ENCODE measurements around the gene NATD1.

NATD1 gene

DNA sequence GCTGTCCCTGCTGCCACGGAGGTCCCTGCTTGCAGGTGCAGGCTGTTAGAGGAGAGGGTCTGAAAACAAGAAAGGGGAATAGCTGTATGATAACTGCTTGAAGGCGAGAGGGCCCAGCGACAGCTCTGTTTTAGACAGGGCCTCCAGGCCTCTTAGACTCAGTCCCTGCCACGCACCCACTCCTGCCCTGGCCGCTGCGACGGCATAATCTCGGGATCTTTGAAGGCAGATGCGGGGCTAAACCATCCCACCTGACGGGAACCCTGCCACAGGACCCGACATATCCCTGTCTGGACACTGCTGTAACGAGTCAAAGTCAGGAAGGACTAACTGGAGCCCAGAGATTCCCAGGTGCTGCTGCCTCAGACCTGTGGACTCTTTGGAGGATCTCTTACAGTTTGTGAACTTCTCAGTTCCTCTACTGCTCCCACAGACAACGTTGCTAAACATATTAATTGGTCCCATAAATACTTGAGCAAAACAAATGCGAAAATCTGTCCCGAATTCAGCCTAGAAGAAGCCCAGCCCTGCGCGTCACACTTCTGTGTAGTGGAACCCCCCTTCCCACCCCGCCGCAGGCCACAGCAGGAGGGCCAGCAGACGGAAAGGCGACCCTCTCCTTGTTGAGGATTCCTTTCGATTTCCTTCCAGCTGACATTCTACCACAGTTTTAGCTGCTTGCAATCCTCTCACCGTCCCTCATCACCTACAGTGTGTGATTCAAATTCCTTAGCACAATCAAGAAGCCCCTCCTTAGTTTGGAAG, 38.3 kb downstream of the NATD1 start:
- H3K4me3 ChIP-seq (ENCODE audit: low read depth in 1 of 2, low read length in 2 of 2): peak overlapping the region; percentile 89 to 93
- peaks cover 0 to 11% of the 10 kb centered on the region in 2 donors for H3K36me3 ChIP-seq (ENCODE audit: control insufficient read depth in 1 of 2, insufficient read depth in 2 of 2, low read length in 2 of 2)
- H3K27me3 ChIP-seq (ENCODE audit: control insufficient read depth in 1 of 2, insufficient read depth in 2 of 2, low read length in 2 of 2): no peaks in the 10 kb centered on the region
- H3K4me1 ChIP-seq (ENCODE audit: control insufficient read depth in 1 of 2, insufficient read depth in 2 of 2, low read length in 2 of 2): peaks cover 40 to 42% of the 10 kb centered on the region in 2 donors
- H3K9me3 ChIP-seq (ENCODE audit: control insufficient read depth in 1 of 2, low read length in 2 of 2): no peaks in the 10 kb centered on the region
- peak overlapping the region; percentile 90 to 94 for H3K9ac ChIP-seq (ENCODE audit: low read depth in 1 of 2, low read length in 2 of 2)
- peak overlapping the region; percentile 65 for H3K27ac ChIP-seq (ENCODE audit: low read depth, low read length)

- Histone ChIP-seq H3K27me3 (ENCODE audit: control insufficient read depth in 1 of 2, insufficient read depth in 2 of 2, low read length in 2 of 2) (no peaks in the 10 kb centered on the region), H3K4me1 (ENCODE audit: control insufficient read depth in 1 of 2, insufficient read depth in 2 of 2, low read length in 2 of 2) (peaks cover 48 to 49% of the 10 kb centered on the region in 2 donors), H3K36me3 (ENCODE audit: control insufficient read depth in 1 of 2, insufficient read depth in 2 of 2, low read length in 2 of 2) (peaks cover 0 to 13% of the 10 kb centered on the region in 2 donors), H3K9me3 (ENCODE audit: control insufficient read depth in 1 of 2, low read length in 2 of 2) (no peaks in the 10 kb centered on the region), H3K27ac (ENCODE audit: low read depth, low read length) (peak within 1 kb of the TSS; percentile 95), H3K4me3 (ENCODE audit: low read depth in 1 of 2, low read length in 2 of 2) (peak within 1 kb of the TSS; percentile 89 to 93), H3K9ac (ENCODE audit: low read depth in 1 of 2, low read length in 2 of 2) (peak within 1 kb of the TSS; percentile 94)
Observed at GRCh38 chr17:21214015-21214776, 39.0 kb downstream of the NATD1 start, which contains the start of gene TMEM11. TSS of gene TMEM11 (minus strand) at chr17:21214161. CDS start at chr17:21214152, 9 bp downstream.

GRCh38 chr17:21213638-21214014, 39.6 kb downstream of the NATD1 start:
- H3K4me1 ChIP-seq (ENCODE audit: control insufficient read depth in 1 of 2, insufficient read depth in 2 of 2, low read length in 2 of 2): peaks cover 48 to 49% of the 10 kb centered on the region in 2 donors

GRCh38 chr17:21212826-21213637, 40.2 kb downstream of the NATD1 start:
- peak overlapping the region; percentile 89 to 93 for H3K4me3 ChIP-seq (ENCODE audit: low read depth in 1 of 2, low read length in 2 of 2)
- H3K4me1 ChIP-seq (ENCODE audit: control insufficient read depth in 1 of 2, insufficient read depth in 2 of 2, low read length in 2 of 2): peaks cover 48 to 49% of the 10 kb centered on the region in 2 donors
- H3K27ac ChIP-seq (ENCODE audit: low read depth, low read length): peak overlapping the region; percentile 79
- H3K9ac ChIP-seq (ENCODE audit: low read depth in 1 of 2, low read length in 2 of 2): peak overlapping the region; percentile 94
- peaks cover 5 to 21% of the 10 kb centered on the region in 2 donors for H3K36me3 ChIP-seq (ENCODE audit: control insufficient read depth in 1 of 2, insufficient read depth in 2 of 2, low read length in 2 of 2)
- H3K27me3 ChIP-seq (ENCODE audit: control insufficient read depth in 1 of 2, insufficient read depth in 2 of 2, low read length in 2 of 2): no peaks in the 10 kb centered on the region
- no peaks in the 10 kb centered on the region for H3K9me3 ChIP-seq (ENCODE audit: control insufficient read depth in 1 of 2, low read length in 2 of 2)

More at GRCh38 chr17:21213638-21214014, 39.6 kb downstream of the NATD1 start:
- peak overlapping the region; percentile 89 to 93 for H3K4me3 ChIP-seq (ENCODE audit: low read depth in 1 of 2, low read length in 2 of 2)
- H3K9ac ChIP-seq (ENCODE audit: low read depth in 1 of 2, low read length in 2 of 2): peak overlapping the region; percentile 94
- no peaks in the 10 kb centered on the region for H3K9me3 ChIP-seq (ENCODE audit: control insufficient read depth in 1 of 2, low read length in 2 of 2)
- H3K27me3 ChIP-seq (ENCODE audit: control insufficient read depth in 1 of 2, insufficient read depth in 2 of 2, low read length in 2 of 2): no peaks in the 10 kb centered on the region
- H3K36me3 ChIP-seq (ENCODE audit: control insufficient read depth in 1 of 2, insufficient read depth in 2 of 2, low read length in 2 of 2): peaks cover under 1 to 17% of the 10 kb centered on the region in 2 donors
- peak overlapping the region; percentile 79 for H3K27ac ChIP-seq (ENCODE audit: low read depth, low read length)

GRCh38 chr17:21211825-21212479, 41.3 kb downstream of the NATD1 start:
- H3K9me3 ChIP-seq (ENCODE audit: control insufficient read depth in 1 of 2, low read length in 2 of 2): no peaks in the 10 kb centered on the region
- H3K27me3 ChIP-seq (ENCODE audit: control insufficient read depth in 1 of 2, insufficient read depth in 2 of 2, low read length in 2 of 2): no peaks in the 10 kb centered on the region
- peaks cover 48 to 49% of the 10 kb centered on the region in 2 donors for H3K4me1 ChIP-seq (ENCODE audit: control insufficient read depth in 1 of 2, insufficient read depth in 2 of 2, low read length in 2 of 2)
- peaks cover 7 to 21% of the 10 kb centered on the region in 2 donors for H3K36me3 ChIP-seq (ENCODE audit: control insufficient read depth in 1 of 2, insufficient read depth in 2 of 2, low read length in 2 of 2)
- H3K9ac ChIP-seq (ENCODE audit: low read depth in 1 of 2, low read length in 2 of 2): no peak overlapping the region
- H3K4me3 ChIP-seq (ENCODE audit: low read depth in 1 of 2, low read length in 2 of 2): peak overlapping the region; percentile 89 to 93
- no peak overlapping the region for H3K27ac ChIP-seq (ENCODE audit: low read depth, low read length)

DNA sequence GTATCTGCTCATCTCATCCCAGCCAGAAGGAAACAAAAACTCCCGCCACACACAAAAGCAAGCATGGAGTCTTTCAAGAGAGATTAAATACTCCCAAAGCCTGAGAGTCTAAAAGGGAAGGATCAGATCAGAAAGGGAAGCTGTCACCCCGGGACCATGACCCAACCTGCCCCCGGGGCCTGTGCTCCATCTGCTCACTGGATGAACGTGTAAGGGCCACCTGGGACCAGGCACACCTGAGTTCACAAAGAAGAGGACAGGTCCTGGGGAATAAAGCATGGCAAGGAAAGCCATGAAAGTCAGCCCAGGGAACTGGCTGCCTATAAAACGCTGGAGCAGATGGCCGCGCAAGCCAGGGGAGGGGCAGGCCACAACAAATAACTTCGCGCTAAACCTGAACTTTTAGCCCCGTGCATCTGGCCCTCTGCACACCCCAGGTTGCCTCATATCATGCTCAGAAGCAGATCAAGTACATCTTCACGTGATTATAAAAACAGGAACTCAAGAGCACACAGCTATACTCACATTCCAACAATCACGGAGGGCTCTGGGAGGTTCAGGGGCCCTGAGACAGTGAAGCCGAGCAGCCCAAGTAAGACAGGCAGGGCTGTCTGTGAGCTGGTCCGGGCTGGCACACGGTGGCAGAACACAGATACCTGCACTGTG, 42.7 kb downstream of the NATD1 start:
- no peaks in the 10 kb centered on the region for H3K27me3 ChIP-seq (ENCODE audit: control insufficient read depth in 1 of 2, insufficient read depth in 2 of 2, low read length in 2 of 2)
- H3K4me1 ChIP-seq (ENCODE audit: control insufficient read depth in 1 of 2, insufficient read depth in 2 of 2, low read length in 2 of 2): peaks cover 48 to 49% of the 10 kb centered on the region in 2 donors
- no peak overlapping the region for H3K27ac ChIP-seq (ENCODE audit: low read depth, low read length)
- H3K9me3 ChIP-seq (ENCODE audit: control insufficient read depth in 1 of 2, low read length in 2 of 2): no peaks in the 10 kb centered on the region
- H3K9ac ChIP-seq (ENCODE audit: low read depth in 1 of 2, low read length in 2 of 2): no peak overlapping the region
- peak overlapping the region in 1 of 2 donors; percentile 13 for H3K4me3 ChIP-seq (ENCODE audit: low read depth in 1 of 2, low read length in 2 of 2)
- H3K36me3 ChIP-seq (ENCODE audit: control insufficient read depth in 1 of 2, insufficient read depth in 2 of 2, low read length in 2 of 2): peaks cover 7 to 21% of the 10 kb centered on the region in 2 donors

DNA sequence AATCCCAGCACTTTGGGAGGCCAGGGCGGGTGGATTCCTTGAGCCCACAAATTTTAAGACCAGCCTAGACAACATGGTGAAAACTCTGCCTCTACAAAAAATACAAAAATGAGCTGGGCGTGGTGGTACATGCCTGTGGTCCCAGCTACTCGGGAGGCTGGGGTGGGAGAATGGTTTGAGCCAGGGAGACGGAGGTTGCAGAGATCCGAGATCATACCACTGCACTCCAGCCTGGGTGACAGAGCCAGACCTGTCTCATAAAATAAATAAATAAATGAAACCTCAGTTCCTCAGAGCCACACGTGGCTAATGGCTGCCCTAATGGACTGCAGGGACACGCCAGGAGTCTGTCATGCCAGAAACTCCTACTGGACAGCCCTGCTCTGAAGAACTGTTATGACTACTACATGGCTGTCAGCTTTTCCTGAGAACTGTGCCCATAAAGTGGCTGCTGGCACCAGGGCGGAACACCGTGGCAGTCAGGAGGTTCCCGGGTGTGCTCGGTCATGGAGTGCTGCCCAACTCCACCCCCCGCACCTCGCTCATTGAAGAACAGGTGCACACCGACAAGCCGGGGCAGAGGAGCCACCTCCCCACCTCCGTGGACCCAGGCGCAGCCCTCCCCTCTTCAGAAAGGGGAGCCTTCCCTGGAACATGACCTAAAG, 43.6 kb downstream of the NATD1 start:
- no peak overlapping the region for H3K9ac ChIP-seq (ENCODE audit: low read depth in 1 of 2, low read length in 2 of 2)
- no peak overlapping the region for H3K27ac ChIP-seq (ENCODE audit: low read depth, low read length)
- H3K4me3 ChIP-seq (ENCODE audit: low read depth in 1 of 2, low read length in 2 of 2): peak overlapping the region in 1 of 2 donors; percentile 9
- no peaks in the 10 kb centered on the region for H3K27me3 ChIP-seq (ENCODE audit: control insufficient read depth in 1 of 2, insufficient read depth in 2 of 2, low read length in 2 of 2)
- peaks cover 41% of the 10 kb centered on the region in 2 donors for H3K4me1 ChIP-seq (ENCODE audit: control insufficient read depth in 1 of 2, insufficient read depth in 2 of 2, low read length in 2 of 2)
- H3K36me3 ChIP-seq (ENCODE audit: control insufficient read depth in 1 of 2, insufficient read depth in 2 of 2, low read length in 2 of 2): peaks cover 7 to 24% of the 10 kb centered on the region in 2 donors
- H3K9me3 ChIP-seq (ENCODE audit: control insufficient read depth in 1 of 2, low read length in 2 of 2): no peaks in the 10 kb centered on the region

- Histone ChIP-seq H3K4me3 (ENCODE audit: low read depth in 1 of 2, low read length in 2 of 2) (no peak overlapping the region), H3K9me3 (ENCODE audit: control insufficient read depth in 1 of 2, low read length in 2 of 2) (no peaks in the 10 kb centered on the region), H3K9ac (ENCODE audit: low read depth in 1 of 2, low read length in 2 of 2) (no peak overlapping the region), H3K27ac (ENCODE audit: low read depth, low read length) (no peak overlapping the region), H3K27me3 (ENCODE audit: control insufficient read depth in 1 of 2, insufficient read depth in 2 of 2, low read length in 2 of 2) (no peaks in the 10 kb centered on the region), H3K36me3 (ENCODE audit: control insufficient read depth in 1 of 2, insufficient read depth in 2 of 2, low read length in 2 of 2) (peaks cover 7 to 24% of the 10 kb centered on the region in 2 donors), H3K4me1 (ENCODE audit: control insufficient read depth in 1 of 2, insufficient read depth in 2 of 2, low read length in 2 of 2) (peaks cover 40 to 41% of the 10 kb centered on the region in 2 donors)
Observed at GRCh38 chr17:21208352-21208751, 44.9 kb downstream of the NATD1 start.
